ENCODE results near the gene CCDC28B.

Gene CCDC28B

GRCh38 chr1:32199043-32199716, 1.2 kb upstream of the CCDC28B start:
- Histone ChIP-seq H3K27ac (replicated peaks) (no peak overlapping the region), H3K4me3 (replicated peaks; ENCODE audit: insufficient read depth, low read length) (no peak overlapping the region), H3K27me3 (ENCODE audit: insufficient read depth, poor library complexity, severe bottlenecking) (no peaks in the 10 kb centered on the region)
- DNase-seq (ENCODE audit: low read depth in 1 of 2, low spot score in 1 of 2): no peak
- TF ChIP-seq POLR2AphosphoS5 (IDR thresholded peaks at IDR 0.05; ENCODE audit: low read depth) (no peak), GABPA (IDR thresholded peaks at IDR 0.05; ENCODE audit: low read depth) (no peak), SPI1 (IDR thresholded peaks at IDR 0.05; ENCODE audit: borderline replicate concordance, low read depth) (no peak), CTCF (IDR thresholded peaks at IDR 0.05; ENCODE audit: insufficient read depth, low read length) (no peak)
- TF ChIP-seq, protein P1, sequence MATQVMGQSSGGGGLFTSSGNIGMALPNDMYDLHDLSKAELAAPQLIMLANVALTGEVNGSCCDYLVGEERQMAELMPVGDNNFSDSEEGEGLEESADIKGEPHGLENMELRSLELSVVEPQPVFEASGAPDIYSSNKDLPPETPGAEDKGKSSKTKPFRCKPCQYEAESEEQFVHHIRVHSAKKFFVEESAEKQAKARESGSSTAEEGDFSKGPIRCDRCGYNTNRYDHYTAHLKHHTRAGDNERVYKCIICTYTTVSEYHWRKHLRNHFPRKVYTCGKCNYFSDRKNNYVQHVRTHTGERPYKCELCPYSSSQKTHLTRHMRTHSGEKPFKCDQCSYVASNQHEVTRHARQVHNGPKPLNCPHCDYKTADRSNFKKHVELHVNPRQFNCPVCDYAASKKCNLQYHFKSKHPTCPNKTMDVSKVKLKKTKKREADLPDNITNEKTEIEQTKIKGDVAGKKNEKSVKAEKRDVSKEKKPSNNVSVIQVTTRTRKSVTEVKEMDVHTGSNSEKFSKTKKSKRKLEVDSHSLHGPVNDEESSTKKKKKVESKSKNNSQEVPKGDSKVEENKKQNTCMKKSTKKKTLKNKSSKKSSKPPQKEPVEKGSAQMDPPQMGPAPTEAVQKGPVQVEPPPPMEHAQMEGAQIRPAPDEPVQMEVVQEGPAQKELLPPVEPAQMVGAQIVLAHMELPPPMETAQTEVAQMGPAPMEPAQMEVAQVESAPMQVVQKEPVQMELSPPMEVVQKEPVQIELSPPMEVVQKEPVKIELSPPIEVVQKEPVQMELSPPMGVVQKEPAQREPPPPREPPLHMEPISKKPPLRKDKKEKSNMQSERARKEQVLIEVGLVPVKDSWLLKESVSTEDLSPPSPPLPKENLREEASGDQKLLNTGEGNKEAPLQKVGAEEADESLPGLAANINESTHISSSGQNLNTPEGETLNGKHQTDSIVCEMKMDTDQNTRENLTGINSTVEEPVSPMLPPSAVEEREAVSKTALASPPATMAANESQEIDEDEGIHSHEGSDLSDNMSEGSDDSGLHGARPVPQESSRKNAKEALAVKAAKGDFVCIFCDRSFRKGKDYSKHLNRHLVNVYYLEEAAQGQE (IDR thresholded peaks at IDR 0.05; ENCODE audit: insufficient replicate concordance, low read depth): no peak

- TF ChIP-seq GABPA (IDR thresholded peaks at IDR 0.05; ENCODE audit: low read depth): no peak
- TF ChIP-seq CTCF (IDR thresholded peaks at IDR 0.05; ENCODE audit: insufficient read depth, low read length): no peak
- TF ChIP-seq, protein P1 (IDR thresholded peaks at IDR 0.05; ENCODE audit: insufficient replicate concordance, low read depth): no peak
- no peak for TF ChIP-seq POLR2AphosphoS5 (IDR thresholded peaks at IDR 0.05; ENCODE audit: low read depth)
- no peak for TF ChIP-seq SPI1 (IDR thresholded peaks at IDR 0.05; ENCODE audit: borderline replicate concordance, low read depth)
- no peaks in the 10 kb centered on the region for H3K27me3 ChIP-seq (ENCODE audit: insufficient read depth, poor library complexity, severe bottlenecking)
- no peak for DNase-seq (ENCODE audit: low read depth in 1 of 2, low spot score in 1 of 2)
- H3K27ac ChIP-seq (replicated peaks): no peak overlapping the region
- H3K4me3 ChIP-seq (replicated peaks; ENCODE audit: insufficient read depth, low read length): no peak overlapping the region
These were observed 700 bp upstream of the CCDC28B start for GRCh38 chr1:32199717-32200072.

- no peak overlapping the region; the same call in 1 of the 2 replicates for H3K4me3 ChIP-seq (replicated peaks; ENCODE audit: insufficient read depth, low read length)
- no peak for DNase-seq (ENCODE audit: low read depth in 1 of 2, low spot score in 1 of 2)
- H3K27ac ChIP-seq (replicated peaks): no peak overlapping the region
- TF ChIP-seq CTCF (IDR thresholded peaks at IDR 0.05; ENCODE audit: insufficient read depth, low read length) (no peak), SPI1 (IDR thresholded peaks at IDR 0.05; ENCODE audit: borderline replicate concordance, low read depth) (no peak), POLR2AphosphoS5 (IDR thresholded peaks at IDR 0.05; ENCODE audit: low read depth) (no peak), GABPA (IDR thresholded peaks at IDR 0.05; ENCODE audit: low read depth) (no peak)
- TF ChIP-seq, protein P1 (IDR thresholded peaks at IDR 0.05; ENCODE audit: insufficient replicate concordance, low read depth): no peak
- H3K27me3 ChIP-seq (ENCODE audit: insufficient read depth, poor library complexity, severe bottlenecking): no peaks in the 10 kb centered on the region
These were observed 838 bp downstream of the CCDC28B start for GRCh38 chr1:32201011-32201855.

Measured in HL-60 (cell line).